Measurements from ENCODE around the gene STRIP2. TPM values are rescaled to one million over a fixed set of nuclear protein-coding genes. Genes with fewer than 3 reads are reported as not detected.
"Not testable (repeated sequence)": the region's sequence is repeated elsewhere in the genome, so short reads cannot be mapped to it uniquely, and the experiment has no call there.

Gene STRIP2
- total and polyA plus RNA-seq, 2 experiments from 2014 or later: 0.83 to 1.1 TPM

- WGBS (ENCODE audit: low lambda C conversion rate, missing lambda C conversion rate): 82% methylated on average over 19 of the region's 19 CpGs
- no peak for DNase-seq (ENCODE audit: low spot score)
- Histone ChIP-seq H3K27me3 (no peaks in the 10 kb centered on the region), H3K4me3 (no peak overlapping the region), H2AFZ (no peak overlapping the region), H3K79me2 (no peaks in the 10 kb centered on the region), H3K9me2 (replicated peaks; ENCODE audit: insufficient read depth) (no peaks in the 10 kb centered on the region), H3K36me3 (replicated peaks; ENCODE audit: insufficient read depth, low read depth) (no peaks in the 10 kb centered on the region), H3K9me3 (ENCODE audit: low read depth) (no peaks in the 10 kb centered on the region), H3K27ac (no peak overlapping the region), H3K4me1 (ENCODE audit: insufficient read depth) (no peaks in the 10 kb centered on the region), H4K20me1 (ENCODE audit: insufficient read depth, poor library complexity, severe bottlenecking) (no peaks in the 10 kb centered on the region), H3K4me2 (no peak overlapping the region)
- no peak for TF ChIP-seq EZH2 (IDR thresholded peaks at IDR 0.05; ENCODE audit: borderline replicate concordance)
- no peak for TF ChIP-seq EZH2phosphoT487 (IDR thresholded peaks at IDR 0.05; ENCODE audit: low read depth, severe bottlenecking, unreplicated experiment)
- no peak for TF ChIP-seq CTCF (IDR thresholded peaks at IDR 0.05; ENCODE audit: poor library complexity)
Observed at GRCh38 chr7:129532375-129532774, 98.1 kb downstream of the STRIP2 start.

- H3K36me3 ChIP-seq (replicated peaks; ENCODE audit: insufficient read depth, low read depth); H3K4me3 ChIP-seq; H3K4me1 ChIP-seq (ENCODE audit: insufficient read depth); H3K79me2 ChIP-seq; H3K27ac ChIP-seq; H4K20me1 ChIP-seq (ENCODE audit: insufficient read depth, poor library complexity, severe bottlenecking); DNase-seq (ENCODE audit: low spot score); H3K27me3 ChIP-seq; H3K4me2 ChIP-seq; H3K9me3 ChIP-seq (ENCODE audit: low read depth); H3K9me2 ChIP-seq (replicated peaks; ENCODE audit: insufficient read depth); H2AFZ ChIP-seq: not testable (repeated sequence)
- WGBS (ENCODE audit: low lambda C conversion rate, missing lambda C conversion rate): 89% methylated on average over 18 of the region's 20 CpGs
Observed at GRCh38 chr7:129534558-129535274, 100.5 kb downstream of the STRIP2 start.

DNA sequence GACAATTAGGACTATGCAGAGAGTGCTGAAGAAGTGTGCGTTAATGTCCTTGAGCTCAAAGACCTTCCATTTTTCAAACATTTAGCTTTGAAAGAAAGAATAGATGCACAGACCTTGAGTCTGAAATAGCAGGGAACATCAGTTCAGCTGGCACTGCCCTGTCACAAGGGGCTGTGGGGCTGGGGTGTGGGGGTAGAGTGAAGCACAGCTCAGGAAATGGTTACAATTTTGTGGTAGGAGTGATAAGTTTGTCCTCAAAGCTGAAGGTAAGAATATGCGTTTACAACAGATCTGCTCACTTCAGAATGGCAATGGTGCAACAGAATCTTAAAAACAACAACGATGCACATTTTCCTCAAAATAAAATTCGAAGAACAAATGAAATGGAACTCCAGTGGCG is 101.7 kb downstream of the STRIP2 start:
- H2AFZ ChIP-seq: no peak overlapping the region
- H3K4me1 ChIP-seq (ENCODE audit: insufficient read depth): no peaks in the 10 kb centered on the region
- no peaks in the 10 kb centered on the region for H3K36me3 ChIP-seq (replicated peaks; ENCODE audit: insufficient read depth, low read depth)
- no peaks in the 10 kb centered on the region for H3K9me3 ChIP-seq (ENCODE audit: low read depth)
- TF ChIP-seq EZH2phosphoT487 (IDR thresholded peaks at IDR 0.05; ENCODE audit: low read depth, severe bottlenecking, unreplicated experiment): no peak
- TF ChIP-seq EZH2 (IDR thresholded peaks at IDR 0.05; ENCODE audit: borderline replicate concordance): no peak
- TF ChIP-seq CTCF (IDR thresholded peaks at IDR 0.05; ENCODE audit: poor library complexity): no peak
- H3K9me2 ChIP-seq (replicated peaks; ENCODE audit: insufficient read depth): no peaks in the 10 kb centered on the region
- H3K4me2 ChIP-seq: no peak overlapping the region
- H4K20me1 ChIP-seq (ENCODE audit: insufficient read depth, poor library complexity, severe bottlenecking): no peaks in the 10 kb centered on the region
- H3K79me2 ChIP-seq: no peaks in the 10 kb centered on the region
- 79% methylated on average over 5 of the region's 5 CpGs for WGBS (ENCODE audit: low lambda C conversion rate, missing lambda C conversion rate)
- H3K4me3 ChIP-seq: no peak overlapping the region
- H3K27me3 ChIP-seq: no peaks in the 10 kb centered on the region
- no peak for DNase-seq (ENCODE audit: low spot score)
- no peak overlapping the region for H3K27ac ChIP-seq

DNA sequence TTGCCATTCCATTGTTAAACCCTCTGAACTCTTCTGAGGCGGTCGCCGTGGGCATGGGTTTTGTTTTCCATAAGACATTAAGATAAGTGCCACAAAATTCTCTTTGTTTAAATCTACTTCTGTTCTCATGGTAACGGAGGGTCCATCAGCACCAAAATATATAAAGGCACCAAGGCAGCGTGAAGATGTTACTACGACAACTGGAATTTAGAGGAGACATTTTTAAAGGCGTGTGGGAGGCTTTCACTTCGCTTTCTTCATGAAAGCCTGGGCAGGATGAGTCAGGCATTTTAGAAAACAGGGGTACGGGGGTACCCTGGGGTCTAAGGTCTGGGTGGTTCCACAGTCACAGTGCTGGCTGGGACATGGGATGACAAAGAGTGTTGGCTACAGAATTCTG is 102.1 kb downstream of the STRIP2 start:
- WGBS (ENCODE audit: low lambda C conversion rate, missing lambda C conversion rate): 86% methylated on average over 9 of the region's 9 CpGs
- Histone ChIP-seq H3K36me3 (replicated peaks; ENCODE audit: insufficient read depth, low read depth) (no peaks in the 10 kb centered on the region), H3K27ac (no peak overlapping the region), H3K4me2 (no peak overlapping the region), H3K4me1 (ENCODE audit: insufficient read depth) (no peaks in the 10 kb centered on the region), H3K4me3 (no peak overlapping the region), H3K9me2 (replicated peaks; ENCODE audit: insufficient read depth) (no peaks in the 10 kb centered on the region), H3K27me3 (no peaks in the 10 kb centered on the region), H3K79me2 (no peaks in the 10 kb centered on the region), H4K20me1 (ENCODE audit: insufficient read depth, poor library complexity, severe bottlenecking) (no peaks in the 10 kb centered on the region), H3K9me3 (ENCODE audit: low read depth) (no peaks in the 10 kb centered on the region), H2AFZ (no peak overlapping the region)
- TF ChIP-seq EZH2phosphoT487 (IDR thresholded peaks at IDR 0.05; ENCODE audit: low read depth, severe bottlenecking, unreplicated experiment) (no peak), EZH2 (IDR thresholded peaks at IDR 0.05; ENCODE audit: borderline replicate concordance) (no peak), CTCF (IDR thresholded peaks at IDR 0.05; ENCODE audit: poor library complexity) (no peak)
- DNase-seq (ENCODE audit: low spot score): no peak

Small RNAs within 50 kb of the gene (small RNA-seq; reads per million reads assigned to genes)
- not detected for gene AC009244.1
- not detected for gene RNU1-72P
- gene SNRPGP3: not detected

Other genes starting within 250 kb of the STRIP2 start
- 46.2 and 48.8 TPM in 2 replicates for gene SMO, start 245.8 kb upstream of the STRIP2 start, total RNA-seq
- 25.5 and 28.2 TPM in 2 replicates for gene SMO, start 245.8 kb upstream of the STRIP2 start, polyA plus RNA-seq
- 16.7 and 20.0 TPM in 2 replicates for gene AHCYL2, start 209.4 kb upstream of the STRIP2 start, total RNA-seq
- gene AHCYL2, start 209.4 kb upstream of the STRIP2 start, polyA plus RNA-seq: 7.1 and 13.7 TPM in 2 replicates
- 0.88 TPM in 1 of 2 replicates, not detected in the other for gene SMKR1, start 68.1 kb downstream of the STRIP2 start, total RNA-seq
- 0.37 and 1.8 TPM in 2 replicates for gene SMKR1, start 68.1 kb downstream of the STRIP2 start, polyA plus RNA-seq
- gene NRF1, start 177.3 kb downstream of the STRIP2 start, total RNA-seq: 12.0 and 21.7 TPM in 2 replicates
- gene NRF1, start 177.3 kb downstream of the STRIP2 start, polyA plus RNA-seq: 5.4 and 11.2 TPM in 2 replicates